GM23338 (cell line): ENCODE results near the gene DIP2B. TPM values are rescaled to one million over a fixed set of nuclear protein-coding genes. Genes with fewer than 3 reads are reported as not detected.
A peak's percentile ranks its signal among the peaks of the same experiment; 100 is the strongest.

Source experiments
- ATAC-seq: fragments of 200-7000 bp; cut with Tn5 transposase; 3 replicates; pipeline ENCODE4 v1.9.1; 2020
- DNase-seq: peaks from one replicate; pipeline ENCODE4 v3.0.0-alpha.2; 2015; ENCODE audit warnings: low spot score
- H2AFZ ChIP-seq: fragments of 200-600 bp; sonication (generic); 2 replicates; pipeline ENCODE4 v1.8.0; 2016; ENCODE audit warnings: antibody characterized with exemption, mild to moderate bottlenecking, moderate library complexity
- H3F3A ChIP-seq: fragments of 200-600 bp; sonication (generic); replicated peaks from 2 replicates; pipeline ENCODE4 v1.8.0; 2017; ENCODE audit warnings: antibody characterized with exemption, mixed run types, low read depth
- H3K27ac ChIP-seq: fragments of 200-600 bp; sonication (generic); 2 replicates; pipeline ENCODE4 v1.6.1; 2016; ENCODE audit warnings: low read depth
- H3K27me3 ChIP-seq: fragments of 200-600 bp; sonication (generic); 2 replicates; pipeline ENCODE4 v1.8.0; 2016; ENCODE audit warnings: mild to moderate bottlenecking, mixed run types, moderate library complexity; ENCODE audit not compliant: insufficient read depth
- H3K36me3 ChIP-seq: fragments of 200-600 bp; sonication (generic); 2 replicates; pipeline ENCODE4 v1.8.0; 2016; ENCODE audit warnings: mild to moderate bottlenecking; ENCODE audit not compliant: insufficient read depth
- H3K4me1 ChIP-seq: fragments of 200-600 bp; sonication (generic); 2 replicates; pipeline ENCODE4 v1.8.0; 2016; ENCODE audit warnings: mild to moderate bottlenecking, moderate library complexity; ENCODE audit not compliant: insufficient read depth
- H3K4me2 ChIP-seq: fragments of 200-600 bp; sonication (generic); 2 replicates; pipeline ENCODE4 v1.7.1; 2017; ENCODE audit warnings: mixed run types
- H3K4me3 ChIP-seq: fragments of 200-600 bp; sonication (generic); 2 replicates; pipeline ENCODE4 v1.6.1; 2016; ENCODE audit warnings: mixed run types
- H3K79me2 ChIP-seq: fragments of 200-600 bp; sonication (generic); replicated peaks from 2 replicates; pipeline ENCODE4 v1.8.0; 2017; ENCODE audit warnings: mild to moderate bottlenecking; ENCODE audit not compliant: insufficient read depth
- H3K9me2 ChIP-seq: fragments of 200-600 bp; sonication (generic); 2 replicates; pipeline ENCODE4 v1.8.0; 2017; ENCODE audit not compliant: insufficient read depth
- H4K20me1 ChIP-seq: fragments of 200-600 bp; sonication (generic); replicated peaks from 2 replicates; pipeline ENCODE4 v1.8.0; 2017; ENCODE audit warnings: mild to moderate bottlenecking; ENCODE audit not compliant: insufficient read depth
- H3K27ac Mint-ChIP-seq: 2 replicates; pipeline ENCODE4 v1.8.0; 2020; ENCODE audit warnings: inconsistent platforms, mild to moderate bottlenecking, moderate library complexity, mixed read lengths
- H3K27me3 Mint-ChIP-seq: 3 replicates; pipeline ENCODE4 v1.8.0; 2022; ENCODE audit warnings: low read depth, mild to moderate bottlenecking, moderate library complexity, mixed read lengths, inconsistent platforms; ENCODE audit not compliant: insufficient read depth, poor library complexity
- H3K36me3 Mint-ChIP-seq: 3 replicates; pipeline ENCODE4 v1.8.0; 2021; ENCODE audit warnings: low read depth, mild to moderate bottlenecking, inconsistent platforms, moderate library complexity, mixed read lengths
- H3K4me1 Mint-ChIP-seq: 3 replicates; pipeline ENCODE4 v1.8.0; 2020; ENCODE audit warnings: mild to moderate bottlenecking, inconsistent platforms, mixed read lengths
- H3K4me3 Mint-ChIP-seq: 3 replicates; pipeline ENCODE4 v1.8.0; 2021; ENCODE audit warnings: moderate library complexity, mild to moderate bottlenecking, inconsistent platforms, mixed read lengths
- H3K9me3 Mint-ChIP-seq: 3 replicates; pipeline ENCODE4 v1.8.0; 2020; ENCODE audit warnings: moderate library complexity, mild to moderate bottlenecking, inconsistent platforms, mixed read lengths
- CREB1 ChIP-seq: fragments of 250-450 bp; sonication (Bioruptor Pico); IDR thresholded peaks from 2 replicates; pipeline ENCODE4 v1.5.0; 2020; ENCODE audit warnings: low read depth, mild to moderate bottlenecking, moderate library complexity
- EZH2 ChIP-seq: fragments of 200-600 bp; sonication (generic); IDR thresholded peaks from one replicate; pipeline ENCODE4 v1.8.0; 2017; ENCODE audit warnings: antibody characterized with exemption, mild to moderate bottlenecking, low read depth; ENCODE audit not compliant: unreplicated experiment
- EZH2phosphoT487 ChIP-seq: fragments of 200-600 bp; sonication (generic); IDR thresholded peaks from one replicate; pipeline ENCODE4 v1.8.1; 2018; ENCODE audit warnings: antibody characterized with exemption; ENCODE audit not compliant: unreplicated experiment
- JUNB ChIP-seq: IDR thresholded peaks from one replicate; pipeline ENCODE4 v1.6.1; 2016; ENCODE audit warnings: antibody characterized with exemption; ENCODE audit not compliant: unreplicated experiment
- NANOG ChIP-seq: IDR thresholded peaks from 2 replicates; pipeline ENCODE4 v1.6.1; 2016; ENCODE audit warnings: antibody characterized with exemption, borderline replicate concordance
- STAT1 ChIP-seq: IDR thresholded peaks from one replicate; pipeline ENCODE4 v1.6.1; 2016; ENCODE audit warnings: antibody characterized with exemption; ENCODE audit not compliant: unreplicated experiment
- ZNF114 ChIP-seq: fragments of 250-450 bp; sonication (Bioruptor Pico); IDR thresholded peaks from 2 replicates; pipeline ENCODE4 v1.5.0; 2020; ENCODE audit warnings: mild to moderate bottlenecking, moderate library complexity
- ZNF331 ChIP-seq: fragments of 250-450 bp; sonication (Bioruptor Pico); IDR thresholded peaks from 2 replicates; pipeline ENCODE4 v1.5.0; 2020; ENCODE audit warnings: low read depth, mild to moderate bottlenecking, moderate library complexity
- polyA plus RNA-seq: library from polyadenylated mRNA; unstranded; fragments of >200 nt; fragmentation: Nextera tagmentation; extraction: Ambion mirVana; gene quantifications from 2 replicates; pipeline ENCODE4 v1.2.1, GENCODE V29; 2016
- total RNA-seq: library from RNA; depleted of rRNA; stranded (reverse); fragments of >200 nt; shearing (Covaris generic); gene quantifications from 2 replicates; pipeline ENCODE4 v1.2.3, GENCODE V29; 2014
- TF ChIP-seq, protein P1 (sequence below), 2 experiments: fragments of 200-600 bp in 1 of 2; sonication (generic) in 1 of 2; conservative IDR thresholded peaks; 2 replicates each; pipeline versions ENCODE4 v1.5.1 to v1.6.1; 2016 to 2017; ENCODE audit warnings: antibody characterized with exemption in 2 of 2, low read depth in 2 of 2, mild to moderate bottlenecking in 2 of 2, moderate library complexity in 1 of 2
- TF ChIP-seq, protein P2 (sequence below): IDR thresholded peaks from 2 replicates; pipeline ENCODE4 v1.6.1; 2016; ENCODE audit warnings: antibody characterized with exemption
- TF ChIP-seq, protein P3 (sequence below): fragments of 250-450 bp; sonication (Bioruptor Pico); IDR thresholded peaks from 2 replicates; pipeline ENCODE4 v1.5.0; 2020; ENCODE audit warnings: mild to moderate bottlenecking, moderate library complexity

Gene DIP2B
- total and polyA plus RNA-seq, 2 experiments from 2014 or later = 8.0 to 36.4 TPM

DNA sequence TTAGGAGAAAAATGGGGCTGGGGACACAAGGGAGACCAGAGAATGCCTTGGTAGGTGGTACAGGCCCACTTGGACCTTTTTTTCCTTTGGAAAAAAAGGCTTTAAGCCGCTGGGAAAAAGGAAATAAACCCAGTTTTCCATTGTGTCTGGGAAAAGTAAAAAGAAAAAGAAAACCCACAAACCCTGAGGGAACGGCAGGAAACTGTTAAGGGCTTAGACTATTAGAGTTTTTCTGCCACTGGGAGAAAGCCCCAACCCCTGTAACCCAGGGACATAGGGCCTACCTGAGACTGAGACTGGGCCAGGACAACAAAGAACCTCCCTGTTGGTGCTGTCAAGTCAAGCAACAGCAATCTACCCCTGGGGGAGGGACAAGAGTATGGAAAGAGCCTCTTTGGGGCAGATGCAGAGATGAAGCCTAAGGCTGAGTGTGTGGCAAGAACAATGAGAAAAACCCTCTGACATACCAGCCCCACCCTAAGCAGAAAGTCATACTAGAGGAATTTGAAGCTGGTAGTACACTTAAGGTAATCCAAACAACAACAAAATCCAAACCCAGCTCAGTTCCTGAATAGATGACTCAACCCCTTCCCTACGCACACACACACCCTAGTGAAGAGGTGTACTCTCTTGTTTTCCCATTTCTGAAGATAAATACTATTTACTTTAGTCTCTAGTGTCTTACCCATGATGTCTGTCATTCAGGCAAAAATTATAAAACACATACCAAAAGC is 281.9 kb downstream of the DIP2B start:
- Histone ChIP-seq H3K79me2 (peaks cover 45% of the 10 kb centered on the region), H3K36me3 (no peaks in the 10 kb centered on the region), H3K27me3 (no peaks in the 10 kb centered on the region), H4K20me1 (peaks cover 13% of the 10 kb centered on the region; the same call in 1 of the 2 replicates), H2AFZ (no peak overlapping the region), H3K4me3 (no peak overlapping the region), H3K4me2 (no peak overlapping the region), H3K9me2 (no peaks in the 10 kb centered on the region), H3K27ac (no peak overlapping the region), H3K4me1 (0 out of 2 replicates have a peak, but pooled peaks cover 6% of the 10 kb centered on the region), H3F3A (no peaks in the 10 kb centered on the region)
- DNase-seq = peak; percentile 14
- H3K4me1 Mint-ChIP-seq = no peaks in the 10 kb centered on the region
- H3K9me3 Mint-ChIP-seq = peaks cover 11% of the 10 kb centered on the region; the same call in 2 of the 3 replicates
- peaks cover 2% of the 10 kb centered on the region for H3K27me3 Mint-ChIP-seq
- no peak for ATAC-seq
- no peak overlapping the region; the same call in 2 of the 3 replicates for H3K4me3 Mint-ChIP-seq
- no peak overlapping the region for H3K27ac Mint-ChIP-seq
- peaks cover 35% of the 10 kb centered on the region for H3K36me3 Mint-ChIP-seq
- TF ChIP-seq, protein P1, sequence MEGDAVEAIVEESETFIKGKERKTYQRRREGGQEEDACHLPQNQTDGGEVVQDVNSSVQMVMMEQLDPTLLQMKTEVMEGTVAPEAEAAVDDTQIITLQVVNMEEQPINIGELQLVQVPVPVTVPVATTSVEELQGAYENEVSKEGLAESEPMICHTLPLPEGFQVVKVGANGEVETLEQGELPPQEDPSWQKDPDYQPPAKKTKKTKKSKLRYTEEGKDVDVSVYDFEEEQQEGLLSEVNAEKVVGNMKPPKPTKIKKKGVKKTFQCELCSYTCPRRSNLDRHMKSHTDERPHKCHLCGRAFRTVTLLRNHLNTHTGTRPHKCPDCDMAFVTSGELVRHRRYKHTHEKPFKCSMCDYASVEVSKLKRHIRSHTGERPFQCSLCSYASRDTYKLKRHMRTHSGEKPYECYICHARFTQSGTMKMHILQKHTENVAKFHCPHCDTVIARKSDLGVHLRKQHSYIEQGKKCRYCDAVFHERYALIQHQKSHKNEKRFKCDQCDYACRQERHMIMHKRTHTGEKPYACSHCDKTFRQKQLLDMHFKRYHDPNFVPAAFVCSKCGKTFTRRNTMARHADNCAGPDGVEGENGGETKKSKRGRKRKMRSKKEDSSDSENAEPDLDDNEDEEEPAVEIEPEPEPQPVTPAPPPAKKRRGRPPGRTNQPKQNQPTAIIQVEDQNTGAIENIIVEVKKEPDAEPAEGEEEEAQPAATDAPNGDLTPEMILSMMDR (conservative IDR thresholded peaks at IDR 0.05; ENCODE audit: low read depth in 2 of 2) = no peak
- no peak for TF ChIP-seq STAT1
- TF ChIP-seq EZH2phosphoT487 = no peak

DNA sequence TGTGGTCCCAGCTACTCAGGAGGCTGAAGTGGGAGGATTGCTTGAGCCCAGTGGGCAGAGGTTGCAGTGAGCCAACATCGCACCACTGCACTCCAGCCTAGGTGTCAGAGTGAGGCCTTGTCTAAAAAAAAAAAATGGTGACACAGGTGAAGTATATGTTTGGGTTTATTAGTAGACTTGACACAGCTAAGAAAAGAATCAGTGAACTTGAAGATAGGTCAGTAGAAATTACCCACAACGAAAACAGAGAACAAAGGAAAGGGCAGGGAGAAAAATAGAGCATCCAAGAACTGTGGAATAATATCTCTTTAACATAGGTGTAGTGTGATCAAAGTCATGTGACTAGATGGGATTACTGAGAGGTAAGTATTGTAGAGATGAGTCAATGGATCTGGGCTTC is 282.8 kb downstream of the DIP2B start:
- no peak overlapping the region for H3K4me2 ChIP-seq
- Mint-ChIP-seq H3K4me3 (no peak overlapping the region), H3K36me3 (peaks cover 31% of the 10 kb centered on the region), H3K27ac (no peak overlapping the region), H3K4me1 (no peaks in the 10 kb centered on the region), H3K9me3 (peaks cover 11% of the 10 kb centered on the region; the same call in 2 of the 3 replicates), H3K27me3 (peaks cover 2% of the 10 kb centered on the region)
- H3K79me2 ChIP-seq = peaks cover 50% of the 10 kb centered on the region
- DNase-seq = no peak
- no peaks in the 10 kb centered on the region for H3K36me3 ChIP-seq
- no peak for ATAC-seq
- H3K4me3 ChIP-seq = no peak overlapping the region
- no peaks in the 10 kb centered on the region for H3K27me3 ChIP-seq
- H2AFZ ChIP-seq = no peak overlapping the region
- no peak overlapping the region for H3K27ac ChIP-seq
- TF ChIP-seq JUNB (no peak), EZH2 (no peak), ZNF331 (no peak), ZNF114 (CRISPR knock-in tag) (no peak), NANOG (no peak), STAT1 (no peak), EZH2phosphoT487 (no peak), CREB1 (CRISPR knock-in tag) (no peak)
- TF ChIP-seq, protein P2, sequence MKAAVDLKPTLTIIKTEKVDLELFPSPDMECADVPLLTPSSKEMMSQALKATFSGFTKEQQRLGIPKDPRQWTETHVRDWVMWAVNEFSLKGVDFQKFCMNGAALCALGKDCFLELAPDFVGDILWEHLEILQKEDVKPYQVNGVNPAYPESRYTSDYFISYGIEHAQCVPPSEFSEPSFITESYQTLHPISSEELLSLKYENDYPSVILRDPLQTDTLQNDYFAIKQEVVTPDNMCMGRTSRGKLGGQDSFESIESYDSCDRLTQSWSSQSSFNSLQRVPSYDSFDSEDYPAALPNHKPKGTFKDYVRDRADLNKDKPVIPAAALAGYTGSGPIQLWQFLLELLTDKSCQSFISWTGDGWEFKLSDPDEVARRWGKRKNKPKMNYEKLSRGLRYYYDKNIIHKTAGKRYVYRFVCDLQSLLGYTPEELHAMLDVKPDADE = no peak
- TF ChIP-seq, protein P3, sequence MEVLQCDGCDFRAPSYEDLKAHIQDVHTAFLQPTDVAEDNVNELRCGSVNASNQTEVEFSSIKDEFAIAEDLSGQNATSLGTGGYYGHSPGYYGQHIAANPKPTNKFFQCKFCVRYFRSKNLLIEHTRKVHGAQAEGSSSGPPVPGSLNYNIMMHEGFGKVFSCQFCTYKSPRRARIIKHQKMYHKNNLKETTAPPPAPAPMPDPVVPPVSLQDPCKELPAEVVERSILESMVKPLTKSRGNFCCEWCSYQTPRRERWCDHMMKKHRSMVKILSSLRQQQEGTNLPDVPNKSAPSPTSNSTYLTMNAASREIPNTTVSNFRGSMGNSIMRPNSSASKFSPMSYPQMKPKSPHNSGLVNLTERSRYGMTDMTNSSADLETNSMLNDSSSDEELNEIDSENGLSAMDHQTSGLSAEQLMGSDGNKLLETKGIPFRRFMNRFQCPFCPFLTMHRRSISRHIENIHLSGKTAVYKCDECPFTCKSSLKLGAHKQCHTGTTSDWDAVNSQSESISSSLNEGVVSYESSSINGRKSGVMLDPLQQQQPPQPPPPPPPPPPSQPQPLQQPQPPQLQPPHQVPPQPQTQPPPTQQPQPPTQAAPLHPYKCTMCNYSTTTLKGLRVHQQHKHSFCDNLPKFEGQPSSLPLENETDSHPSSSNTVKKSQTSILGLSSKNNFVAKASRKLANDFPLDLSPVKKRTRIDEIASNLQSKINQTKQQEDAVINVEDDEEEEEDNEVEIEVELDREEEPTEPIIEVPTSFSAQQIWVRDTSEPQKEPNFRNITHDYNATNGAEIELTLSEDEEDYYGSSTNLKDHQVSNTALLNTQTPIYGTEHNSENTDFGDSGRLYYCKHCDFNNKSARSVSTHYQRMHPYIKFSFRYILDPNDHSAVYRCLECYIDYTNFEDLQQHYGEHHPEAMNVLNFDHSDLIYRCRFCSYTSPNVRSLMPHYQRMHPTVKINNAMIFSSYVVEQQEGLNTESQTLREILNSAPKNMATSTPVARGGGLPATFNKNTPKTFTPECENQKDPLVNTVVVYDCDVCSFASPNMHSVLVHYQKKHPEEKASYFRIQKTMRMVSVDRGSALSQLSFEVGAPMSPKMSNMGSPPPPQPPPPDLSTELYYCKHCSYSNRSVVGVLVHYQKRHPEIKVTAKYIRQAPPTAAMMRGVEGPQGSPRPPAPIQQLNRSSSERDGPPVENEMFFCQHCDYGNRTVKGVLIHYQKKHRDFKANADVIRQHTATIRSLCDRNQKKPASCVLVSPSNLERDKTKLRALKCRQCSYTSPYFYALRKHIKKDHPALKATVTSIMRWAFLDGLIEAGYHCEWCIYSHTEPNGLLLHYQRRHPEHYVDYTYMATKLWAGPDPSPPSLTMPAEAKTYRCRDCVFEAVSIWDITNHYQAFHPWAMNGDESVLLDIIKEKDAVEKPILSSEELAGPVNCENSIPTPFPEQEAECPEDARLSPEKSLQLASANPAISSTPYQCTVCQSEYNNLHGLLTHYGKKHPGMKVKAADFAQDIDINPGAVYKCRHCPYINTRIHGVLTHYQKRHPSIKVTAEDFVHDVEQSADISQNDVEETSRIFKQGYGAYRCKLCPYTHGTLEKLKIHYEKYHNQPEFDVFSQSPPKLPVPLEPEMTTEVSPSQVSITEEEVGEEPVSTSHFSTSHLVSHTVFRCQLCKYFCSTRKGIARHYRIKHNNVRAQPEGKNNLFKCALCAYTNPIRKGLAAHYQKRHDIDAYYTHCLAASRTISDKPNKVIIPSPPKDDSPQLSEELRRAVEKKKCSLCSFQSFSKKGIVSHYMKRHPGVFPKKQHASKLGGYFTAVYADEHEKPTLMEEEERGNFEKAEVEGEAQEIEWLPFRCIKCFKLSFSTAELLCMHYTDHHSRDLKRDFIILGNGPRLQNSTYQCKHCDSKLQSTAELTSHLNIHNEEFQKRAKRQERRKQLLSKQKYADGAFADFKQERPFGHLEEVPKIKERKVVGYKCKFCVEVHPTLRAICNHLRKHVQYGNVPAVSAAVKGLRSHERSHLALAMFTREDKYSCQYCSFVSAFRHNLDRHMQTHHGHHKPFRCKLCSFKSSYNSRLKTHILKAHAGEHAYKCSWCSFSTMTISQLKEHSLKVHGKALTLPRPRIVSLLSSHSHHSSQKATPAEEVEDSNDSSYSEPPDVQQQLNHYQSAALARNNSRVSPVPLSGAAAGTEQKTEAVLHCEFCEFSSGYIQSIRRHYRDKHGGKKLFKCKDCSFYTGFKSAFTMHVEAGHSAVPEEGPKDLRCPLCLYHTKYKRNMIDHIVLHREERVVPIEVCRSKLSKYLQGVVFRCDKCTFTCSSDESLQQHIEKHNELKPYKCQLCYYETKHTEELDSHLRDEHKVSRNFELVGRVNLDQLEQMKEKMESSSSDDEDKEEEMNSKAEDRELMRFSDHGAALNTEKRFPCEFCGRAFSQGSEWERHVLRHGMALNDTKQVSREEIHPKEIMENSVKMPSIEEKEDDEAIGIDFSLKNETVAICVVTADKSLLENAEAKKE = no peak
- 0 out of 2 replicates have a peak, but pooled peaks cover 6% of the 10 kb centered on the region for H3K4me1 ChIP-seq
- H3K9me2 ChIP-seq = no peaks in the 10 kb centered on the region
- H4K20me1 ChIP-seq = peaks cover 13% of the 10 kb centered on the region; the same call in 1 of the 2 replicates
- no peaks in the 10 kb centered on the region for H3F3A ChIP-seq
